Measurements from ENCODE around the gene ZNHIT1. TPM values are rescaled to one million over a fixed set of nuclear protein-coding genes. Genes with fewer than 3 reads are reported as not detected.
"Not testable (repeated sequence)": the region's sequence is repeated elsewhere in the genome, so short reads cannot be mapped to it uniquely, and the experiment has no call there.

Gene ZNHIT1
- total RNA-seq, 1 experiment from 2014 or later, result 106 TPM

DNA sequence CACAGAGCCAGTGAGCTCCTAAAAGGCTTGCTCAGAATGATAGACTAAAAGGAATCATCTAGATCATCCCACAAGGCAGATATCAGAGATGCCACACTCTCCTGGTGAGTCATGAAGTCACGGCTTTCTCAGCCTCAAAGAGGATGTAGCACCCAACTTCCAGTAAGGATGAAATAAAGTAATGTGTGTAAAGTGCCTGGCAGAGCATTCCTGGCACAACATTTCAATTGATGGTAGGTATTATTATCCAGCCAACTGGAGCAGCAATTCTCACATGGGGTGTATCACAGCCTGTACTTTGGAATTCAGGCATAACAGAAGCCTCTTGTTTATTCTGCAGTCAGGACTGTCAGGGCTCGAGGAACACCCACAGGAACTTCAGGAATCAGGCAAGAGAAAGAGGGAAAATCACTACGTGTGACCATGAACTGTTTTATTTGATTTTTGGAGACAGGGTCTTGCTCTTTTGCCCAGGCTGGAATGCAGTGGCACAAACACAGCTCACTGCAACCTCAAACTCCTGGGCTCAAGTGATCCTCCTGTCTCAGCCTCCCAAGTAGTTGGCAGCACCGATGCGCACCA lies 32.6 kb upstream of the ZNHIT1 start:
- peak; percentile 43 for DNase-seq (ENCODE audit: low read depth)
- in situ Hi-C loops (cut with HindIII; ENCODE audit: low pct_unique_long_range_greater_than_20kb, low sequenced_read_pairs), result no loop called here

DNA sequence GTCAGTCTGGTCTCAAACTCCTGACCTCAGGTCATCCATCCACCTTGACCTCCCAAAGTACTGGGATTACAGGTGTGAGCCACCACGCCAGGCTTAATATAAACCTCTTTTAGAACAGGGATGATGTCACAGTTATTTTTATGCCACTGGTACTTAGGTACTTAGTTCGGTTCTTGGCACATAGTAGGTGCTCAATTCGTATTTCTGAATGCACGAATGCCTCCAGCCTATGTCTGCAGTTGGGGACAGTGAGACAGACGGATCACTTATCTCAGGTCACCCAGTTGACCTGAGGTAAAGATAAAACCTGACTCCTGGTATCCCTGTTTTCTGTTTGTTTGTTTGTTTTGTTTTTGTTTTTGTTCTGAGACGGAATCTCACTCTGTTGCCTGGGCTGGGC lies 31.8 kb upstream of the ZNHIT1 start:
- in situ Hi-C loops (cut with HindIII; ENCODE audit: low pct_unique_long_range_greater_than_20kb, low sequenced_read_pairs), result no loop called here
- no peak for DNase-seq (ENCODE audit: low read depth)

DNA sequence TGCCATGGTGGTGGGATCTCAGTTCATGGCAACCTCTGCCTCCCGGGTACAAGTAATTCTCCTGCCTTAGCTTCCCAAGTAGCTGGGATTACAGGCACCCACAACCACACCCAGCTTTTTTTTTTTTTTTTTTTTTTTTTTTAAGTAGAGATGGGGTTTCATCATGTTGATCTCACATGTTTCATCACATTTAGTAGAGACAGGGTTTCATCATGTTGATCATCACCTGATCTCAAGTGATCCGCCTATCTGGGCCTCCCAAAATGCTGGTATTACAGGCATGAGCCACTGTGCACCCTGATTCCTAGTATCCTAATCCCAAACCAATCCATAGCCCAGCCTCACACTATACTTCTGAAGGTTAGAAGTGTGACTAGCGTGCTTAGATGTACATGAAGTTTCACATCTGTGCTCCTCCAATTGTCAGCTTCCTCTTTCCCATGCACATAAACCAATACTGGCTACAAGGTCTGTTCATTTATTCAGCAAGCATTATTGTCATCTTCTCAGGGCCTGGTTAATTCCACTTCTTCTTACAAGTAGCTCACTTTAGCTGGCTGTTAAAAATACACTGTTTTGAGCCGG lies 31.0 kb upstream of the ZNHIT1 start:
- in situ Hi-C loops (cut with HindIII; ENCODE audit: low pct_unique_long_range_greater_than_20kb, low sequenced_read_pairs), result no loop called here
- DNase-seq (ENCODE audit: low read depth), result no peak

DNA sequence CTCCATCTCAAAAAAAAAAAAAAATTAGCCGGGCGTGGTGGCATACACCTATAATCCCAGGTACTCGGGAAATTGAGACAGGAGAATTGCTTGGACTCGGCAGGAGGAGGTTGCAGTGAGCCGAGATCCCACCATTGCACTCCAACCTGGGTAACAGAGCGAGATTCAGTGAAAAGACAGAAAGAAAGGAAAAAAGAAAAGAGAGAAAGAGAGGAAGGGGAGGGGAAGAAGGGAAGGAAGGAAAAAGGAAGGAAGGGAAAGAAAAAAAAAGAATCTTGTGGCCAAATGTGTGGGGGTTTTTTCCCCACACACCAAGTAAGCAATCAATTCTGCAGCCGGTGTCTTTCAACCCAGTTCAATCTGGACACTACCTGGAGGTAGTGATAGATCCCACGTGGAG lies 28.9 kb upstream of the ZNHIT1 start:
- in situ Hi-C loops (cut with HindIII; ENCODE audit: low pct_unique_long_range_greater_than_20kb, low sequenced_read_pairs), result no loop called here
- no peak for DNase-seq (ENCODE audit: low read depth)

DNA sequence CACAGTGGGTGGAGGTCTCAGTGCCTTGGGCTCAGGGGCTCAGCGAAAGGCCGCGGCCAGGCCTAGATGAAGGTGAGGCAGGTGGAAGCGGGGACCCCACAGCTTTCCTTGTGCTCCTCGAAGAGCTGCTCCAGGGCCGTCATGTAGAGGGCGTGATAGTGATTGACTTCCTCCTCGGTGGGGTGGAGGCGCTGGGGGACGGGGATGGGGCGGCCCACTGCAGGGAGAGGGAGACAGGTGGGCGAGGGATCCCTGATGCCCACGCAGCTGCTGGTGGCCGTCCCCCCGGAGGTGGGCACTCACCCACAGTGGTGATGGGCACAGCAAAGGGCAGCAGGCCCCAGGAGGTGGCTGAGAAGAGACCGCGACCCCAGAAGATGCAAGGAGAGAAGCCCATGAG lies 22.1 kb upstream of the ZNHIT1 start:
- in situ Hi-C loops (cut with HindIII; ENCODE audit: low pct_unique_long_range_greater_than_20kb, low sequenced_read_pairs), result no loop called here
- no peak for DNase-seq (ENCODE audit: low read depth)

DNA sequence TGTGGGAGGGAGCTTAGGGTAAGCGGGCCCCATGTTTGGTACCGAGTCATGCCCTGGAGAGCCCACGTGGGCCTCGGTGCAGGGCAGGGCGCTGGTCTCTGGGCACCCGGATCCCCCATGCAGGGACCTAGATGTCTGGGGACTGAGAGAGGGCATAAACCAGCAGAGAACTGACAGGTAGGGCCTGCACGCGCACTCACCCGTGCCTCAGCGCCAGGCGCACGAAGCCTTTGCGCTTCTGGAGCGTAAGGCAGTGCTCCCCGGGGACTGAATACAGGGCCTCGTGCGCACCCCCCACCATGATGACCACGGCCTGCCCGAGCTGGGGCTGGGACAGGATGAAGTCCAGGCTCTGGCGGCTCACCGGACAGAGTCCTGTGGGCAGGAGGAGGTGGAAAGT lies 20.0 kb upstream of the ZNHIT1 start:
- in situ Hi-C loops (cut with HindIII; ENCODE audit: low pct_unique_long_range_greater_than_20kb, low sequenced_read_pairs), result no loop called here
- no peak for DNase-seq (ENCODE audit: low read depth)

DNA sequence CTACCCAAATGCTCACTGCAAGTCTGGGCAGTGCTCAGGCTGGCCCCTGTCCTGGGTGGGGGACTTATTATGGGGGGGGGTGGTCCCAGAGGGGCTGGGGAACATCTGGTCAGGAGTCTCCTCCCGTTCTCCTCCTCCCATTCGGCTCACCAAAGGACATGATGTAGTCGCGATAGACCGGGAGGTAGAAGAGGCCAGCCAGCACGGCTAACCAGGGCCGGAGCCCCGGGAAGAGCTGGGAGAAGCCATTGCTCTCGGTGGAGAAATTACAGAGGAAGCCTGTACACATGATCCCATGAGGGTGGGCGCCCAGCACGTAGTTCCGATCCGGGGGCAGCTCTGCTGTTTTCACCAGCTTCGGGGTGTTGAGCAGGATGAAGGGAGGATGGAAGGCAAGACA lies 19.5 kb upstream of the ZNHIT1 start:
- no peak for DNase-seq (ENCODE audit: low read depth)
- in situ Hi-C loops (cut with HindIII; ENCODE audit: low pct_unique_long_range_greater_than_20kb, low sequenced_read_pairs), result no loop called here

DNA sequence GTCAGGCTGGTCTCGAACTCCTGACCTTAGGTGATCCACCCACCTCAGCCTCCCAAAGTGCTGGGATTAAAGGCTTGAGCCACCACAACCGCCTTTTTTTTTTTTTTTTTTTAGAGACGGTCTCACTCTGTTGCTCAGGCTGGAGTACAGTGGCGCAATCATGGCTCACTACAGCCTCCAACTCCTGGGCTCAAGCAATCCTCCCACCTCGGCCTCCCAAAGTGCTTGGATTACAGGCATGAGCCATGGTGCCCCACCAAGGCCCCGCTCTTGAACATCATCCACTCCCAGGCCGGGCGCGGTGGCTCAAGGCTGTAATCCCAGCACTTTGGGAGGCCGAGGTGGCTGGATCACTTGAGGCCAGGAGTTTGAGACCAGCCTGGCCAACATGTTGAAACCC lies 18.4 kb upstream of the ZNHIT1 start:
- in situ Hi-C loops (cut with HindIII; ENCODE audit: low pct_unique_long_range_greater_than_20kb, low sequenced_read_pairs), result not testable (repeated sequence)

DNA sequence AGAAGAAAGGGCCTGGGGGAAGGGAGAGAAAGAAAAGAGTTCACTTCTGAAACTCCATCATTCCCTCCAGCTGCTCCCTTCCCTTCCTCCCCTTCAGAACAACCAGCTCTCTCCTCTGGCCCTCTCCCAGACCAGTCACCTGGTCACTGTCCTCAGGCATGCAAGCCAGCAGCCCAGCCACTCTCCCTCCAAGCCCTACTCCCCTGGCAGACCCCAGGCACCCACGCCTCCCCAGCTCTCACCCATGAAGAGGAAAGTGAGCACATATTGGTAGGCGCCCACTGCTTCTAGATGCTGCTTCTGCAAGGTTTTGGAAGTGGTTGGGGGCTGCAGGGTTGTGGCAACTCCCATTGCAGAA lies 17.5 kb upstream of the ZNHIT1 start:
- in situ Hi-C loops (cut with HindIII; ENCODE audit: low pct_unique_long_range_greater_than_20kb, low sequenced_read_pairs), result no loop called here
- DNase-seq (ENCODE audit: low read depth), result no peak

More for the DNA sequence above, 18.4 kb upstream of the ZNHIT1 start:
- DNase-seq (ENCODE audit: low read depth), result not testable (repeated sequence)

DNA sequence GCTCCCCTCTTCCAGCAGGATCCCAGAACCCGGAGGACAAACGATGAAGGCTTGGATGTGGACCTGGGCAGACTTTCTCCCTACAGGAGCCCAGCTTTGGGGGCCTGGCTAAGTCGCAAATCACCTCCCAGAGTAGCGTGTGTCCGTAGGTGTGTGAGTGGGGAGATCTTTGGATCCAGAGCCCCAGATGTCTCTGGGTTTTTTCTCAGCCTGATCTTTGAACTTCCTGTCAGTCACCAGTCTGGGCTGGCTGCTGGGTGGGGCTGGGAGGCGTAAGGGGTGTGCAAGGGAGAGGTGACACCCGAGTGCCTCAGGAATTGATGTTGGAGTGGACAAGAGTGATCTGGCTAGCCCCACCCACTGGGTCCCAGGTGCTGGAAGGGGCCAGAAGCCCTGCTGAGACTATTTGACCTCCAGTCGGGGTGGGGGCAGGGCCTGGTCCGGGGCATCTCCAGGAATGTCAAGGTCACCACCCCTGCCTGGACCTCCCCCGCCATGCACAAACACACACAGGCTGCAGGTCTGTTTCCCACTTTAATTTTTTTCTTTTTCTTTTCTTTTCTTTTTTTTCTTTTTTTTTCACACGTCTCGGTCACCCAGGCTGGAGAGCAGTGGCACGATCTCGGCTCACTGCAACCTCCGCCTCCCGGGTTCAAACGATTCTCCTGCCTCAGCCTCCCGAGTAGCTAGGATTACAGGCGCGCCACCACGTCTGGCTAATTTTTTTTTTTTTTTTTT lies 16.9 kb upstream of the ZNHIT1 start, which contains the start of gene MOGAT3:
MOGAT3 (minus strand) TSS at position 175 of the 738 bp plus-strand sequence. CDS start 182 bp downstream, outside the sequence.
- DNase-seq (ENCODE audit: low read depth), result no peak
- in situ Hi-C loops (cut with HindIII; ENCODE audit: low pct_unique_long_range_greater_than_20kb, low sequenced_read_pairs), result no loop called here

DNA sequence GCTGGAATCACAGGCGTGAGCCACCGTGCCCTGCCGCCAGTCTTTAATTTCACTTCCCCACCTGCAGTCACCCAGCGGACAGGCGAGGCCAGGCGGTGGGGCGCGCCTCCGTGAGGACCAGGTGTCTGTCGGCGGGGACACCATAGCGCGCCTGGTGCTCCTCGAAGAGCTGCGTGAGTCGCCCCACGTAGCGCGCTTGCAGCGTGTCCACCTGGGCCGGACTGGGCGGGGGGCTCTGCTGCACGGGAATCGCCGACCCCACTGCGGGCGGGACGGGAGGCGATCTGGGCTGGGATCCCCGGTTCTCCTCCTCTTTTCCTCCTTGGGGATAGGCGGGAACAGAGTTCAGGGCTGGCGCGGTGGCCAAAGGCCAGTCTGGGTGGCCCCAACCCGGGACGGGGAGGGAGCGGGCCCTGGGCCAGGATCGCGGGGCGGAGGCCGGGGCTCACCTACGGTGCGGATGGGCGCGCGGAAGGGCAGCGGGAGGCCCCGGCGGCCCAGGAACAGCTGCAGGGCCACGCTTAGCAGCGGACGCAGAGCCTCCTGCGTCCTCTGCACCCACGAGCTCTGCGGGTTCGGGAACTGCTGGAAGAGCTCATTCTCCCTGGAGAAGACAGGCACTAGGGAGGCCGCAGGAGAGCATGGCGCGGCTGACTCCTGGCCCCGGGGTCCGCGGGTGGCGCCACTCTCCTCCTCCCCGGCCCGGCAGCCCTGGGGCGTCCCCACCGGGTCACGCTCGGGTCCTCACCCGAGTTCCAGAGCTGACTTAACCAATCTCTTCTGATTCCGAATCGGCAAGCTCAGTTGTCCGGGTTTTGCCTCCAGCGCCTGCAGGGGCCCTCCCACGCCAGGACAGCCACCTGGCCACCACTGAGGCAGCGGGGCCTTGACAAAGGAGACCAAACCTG lies 16.0 kb upstream of the ZNHIT1 start:
- no peak for DNase-seq (ENCODE audit: low read depth)
- in situ Hi-C loops (cut with HindIII; ENCODE audit: low pct_unique_long_range_greater_than_20kb, low sequenced_read_pairs), result no loop called here

DNA sequence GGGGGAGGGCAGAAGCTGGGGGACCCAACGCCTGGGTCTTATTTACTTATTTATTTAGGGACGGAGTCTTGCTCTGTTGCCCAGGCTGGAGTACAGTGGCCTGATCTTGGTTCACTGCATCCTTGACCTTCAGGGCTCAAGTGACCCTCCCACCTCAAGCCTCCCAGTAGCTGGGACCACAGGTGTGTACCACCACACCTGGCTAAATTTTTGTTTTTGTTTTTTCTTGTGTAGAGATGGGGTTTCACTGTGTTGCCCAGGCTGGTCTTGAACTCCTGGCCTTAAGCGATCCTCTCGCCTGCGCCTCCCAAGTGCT lies 15.4 kb upstream of the ZNHIT1 start:
- DNase-seq (ENCODE audit: low read depth), result no peak
- in situ Hi-C loops (cut with HindIII; ENCODE audit: low pct_unique_long_range_greater_than_20kb, low sequenced_read_pairs), result no loop called here

DNA sequence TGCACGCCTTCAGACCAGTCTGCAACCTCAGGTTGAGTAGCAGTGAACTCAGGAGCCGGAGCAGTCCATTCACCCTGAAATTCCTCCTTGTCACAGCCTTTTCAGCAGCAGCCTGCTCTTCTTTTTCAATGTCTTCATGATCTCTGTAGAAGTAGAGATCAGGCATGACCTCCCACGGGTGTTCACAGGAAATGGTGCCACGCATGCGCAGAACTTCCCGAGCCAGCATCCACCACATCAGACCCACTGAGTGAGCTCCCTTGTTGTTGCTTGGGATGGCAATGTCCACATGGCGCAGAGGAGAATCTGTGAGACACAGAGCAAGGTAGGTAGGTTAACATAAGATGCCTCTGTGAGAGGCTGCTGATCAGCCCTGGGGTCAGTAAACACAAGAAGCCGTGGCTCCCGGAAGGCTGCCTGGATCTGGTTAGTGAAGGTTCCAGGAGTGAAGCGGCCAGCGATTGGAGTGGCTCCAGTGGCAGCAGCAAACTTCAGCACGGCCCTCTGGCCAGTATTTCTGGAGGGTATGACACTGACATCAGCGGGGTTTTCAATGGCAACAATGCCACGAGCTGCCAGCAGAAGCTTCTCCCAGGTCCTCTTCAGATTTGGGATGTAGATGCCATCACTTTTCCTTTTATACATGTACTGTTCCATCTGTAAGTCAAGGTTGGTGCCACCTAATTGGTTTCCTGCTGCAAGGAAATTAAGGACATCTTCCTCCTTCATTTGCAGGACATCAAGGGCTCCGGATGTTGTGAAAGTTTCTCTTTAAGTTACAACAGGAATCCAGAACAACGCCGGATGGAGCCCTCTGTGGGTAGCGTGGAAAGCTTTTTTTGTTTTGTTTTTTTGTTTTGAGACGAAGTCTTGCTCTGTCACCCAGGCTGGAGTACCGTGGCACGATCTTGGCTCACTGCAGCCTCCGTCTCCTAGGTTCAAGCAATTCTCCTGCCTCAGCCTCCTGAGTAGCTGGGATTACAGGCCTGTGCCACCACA lies 13.9 kb upstream of the ZNHIT1 start:
- in situ Hi-C loops (cut with HindIII; ENCODE audit: low pct_unique_long_range_greater_than_20kb, low sequenced_read_pairs); DNase-seq (ENCODE audit: low read depth): not testable (repeated sequence)

DNA sequence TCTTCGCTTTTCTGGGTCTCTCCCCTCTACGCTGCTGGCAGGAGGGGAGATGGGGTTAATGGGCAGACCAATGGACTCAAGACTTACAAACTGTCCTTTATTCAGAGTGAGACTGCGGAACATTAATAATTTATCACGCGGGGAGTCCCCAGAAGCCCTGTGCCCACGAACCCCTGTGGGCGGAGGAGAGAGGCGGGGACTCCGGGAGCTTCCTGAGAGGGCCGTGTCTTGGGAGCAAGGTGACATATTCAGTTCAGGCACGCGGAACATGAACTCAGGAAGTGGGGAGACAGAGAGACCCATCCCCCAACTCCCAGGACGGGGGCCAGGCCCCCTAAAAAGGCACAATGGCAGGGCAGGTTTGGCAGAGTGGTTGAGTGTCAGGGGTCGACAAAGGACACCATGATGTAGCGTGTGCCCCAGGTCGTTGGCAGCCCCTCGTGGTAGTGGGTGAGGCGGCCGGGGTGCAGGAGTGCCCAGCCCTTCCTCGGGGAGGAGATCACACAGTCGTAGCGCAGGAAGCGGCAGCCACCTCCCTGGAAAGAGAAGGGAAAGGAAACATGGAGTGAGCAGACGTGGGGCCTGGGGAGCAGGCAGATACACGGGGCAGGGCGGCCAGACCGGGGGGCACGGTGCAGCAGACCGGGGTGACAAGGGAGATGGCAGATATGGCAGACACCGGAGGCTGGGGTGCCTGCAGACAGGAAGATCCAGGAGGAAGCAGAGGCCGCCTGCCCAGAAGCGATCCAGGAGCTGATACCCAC lies 11.9 kb upstream of the ZNHIT1 start:
- in situ Hi-C loops (cut with HindIII; ENCODE audit: low pct_unique_long_range_greater_than_20kb, low sequenced_read_pairs), result no loop called here
- no peak for DNase-seq (ENCODE audit: low read depth)

DNA sequence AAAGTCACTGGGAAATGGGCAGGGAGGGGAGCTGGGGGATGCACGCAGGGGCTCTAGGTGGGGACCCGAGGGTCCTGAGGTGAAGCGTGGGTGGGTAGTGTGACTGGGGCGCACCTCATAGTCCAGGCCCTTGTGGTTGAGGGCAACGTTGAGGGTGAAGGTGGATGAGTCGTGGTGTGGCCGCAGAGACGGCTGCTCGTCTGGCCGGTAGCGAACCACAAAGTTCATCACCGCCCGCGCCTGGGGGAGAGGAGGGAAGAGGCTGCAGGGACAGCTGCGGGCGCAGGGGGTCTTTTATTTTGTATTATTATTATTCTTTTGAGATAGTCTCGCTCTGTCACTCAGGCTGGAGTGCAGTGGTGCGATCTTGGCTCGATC lies 11.3 kb upstream of the ZNHIT1 start:
- DNase-seq (ENCODE audit: low read depth), result no peak
- in situ Hi-C loops (cut with HindIII; ENCODE audit: low pct_unique_long_range_greater_than_20kb, low sequenced_read_pairs), result no loop called here

DNA sequence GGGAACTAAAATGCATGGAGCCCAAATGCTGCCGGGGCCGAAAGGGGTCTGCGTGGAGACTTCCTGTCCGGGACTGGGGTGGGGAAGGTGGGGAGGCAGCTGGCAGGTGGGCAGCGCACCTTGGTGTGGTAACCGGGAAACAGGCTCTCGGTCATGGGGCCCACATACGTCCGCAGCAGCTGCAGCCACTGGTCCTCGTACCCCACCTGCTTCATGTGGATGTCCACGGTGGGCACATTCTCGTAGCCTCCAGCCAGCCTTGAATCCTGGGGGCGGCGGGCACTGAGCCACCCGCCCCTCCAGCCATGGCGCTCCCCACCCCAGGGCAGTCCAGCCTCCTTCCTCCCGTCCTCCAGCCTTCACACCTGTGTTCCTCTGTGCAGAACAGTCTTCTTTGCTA lies 10.5 kb upstream of the ZNHIT1 start:
- DNase-seq (ENCODE audit: low read depth), result no peak

DNA sequence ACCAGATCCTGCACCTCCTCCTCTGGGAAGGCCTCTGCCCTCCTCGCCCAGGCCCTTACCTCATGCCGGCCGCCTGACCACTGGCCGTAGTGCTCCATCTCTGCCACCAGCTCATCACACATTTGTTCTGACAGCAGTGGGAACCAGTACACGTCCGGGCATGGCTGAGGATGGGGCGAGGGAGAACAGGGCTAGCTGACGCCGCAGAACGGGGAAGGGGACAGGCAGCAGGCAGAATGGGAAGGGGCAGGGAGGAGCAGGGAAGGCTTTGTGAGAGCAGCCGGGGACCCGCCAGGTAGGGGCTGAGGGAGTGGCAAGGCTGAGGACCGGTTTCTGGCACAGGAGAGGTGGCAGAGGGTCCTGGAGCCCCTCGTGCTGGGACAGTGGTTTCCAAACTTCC lies 9.2 kb upstream of the ZNHIT1 start:
- DNase-seq (ENCODE audit: low read depth), result no peak
- in situ Hi-C loops (cut with HindIII; ENCODE audit: low pct_unique_long_range_greater_than_20kb, low sequenced_read_pairs), result no loop called here

More for the DNA sequence above, 10.5 kb upstream of the ZNHIT1 start:
- in situ Hi-C loops (cut with HindIII; ENCODE audit: low pct_unique_long_range_greater_than_20kb, low sequenced_read_pairs), result no loop called here

Data from Caki2 (cell line).